Measurements from ENCODE around the gene DOCK9. TPM values are rescaled to one million over a fixed set of nuclear protein-coding genes. Genes with fewer than 3 reads are reported as not detected.

Gene DOCK9
- total and polyA plus RNA-seq, 9 of the 15 experiments (the other 6 are each of a cell fraction or from before 2014, with no cell fraction given), result 3.5 to 25.3 (median 16.7) TPM

DNA sequence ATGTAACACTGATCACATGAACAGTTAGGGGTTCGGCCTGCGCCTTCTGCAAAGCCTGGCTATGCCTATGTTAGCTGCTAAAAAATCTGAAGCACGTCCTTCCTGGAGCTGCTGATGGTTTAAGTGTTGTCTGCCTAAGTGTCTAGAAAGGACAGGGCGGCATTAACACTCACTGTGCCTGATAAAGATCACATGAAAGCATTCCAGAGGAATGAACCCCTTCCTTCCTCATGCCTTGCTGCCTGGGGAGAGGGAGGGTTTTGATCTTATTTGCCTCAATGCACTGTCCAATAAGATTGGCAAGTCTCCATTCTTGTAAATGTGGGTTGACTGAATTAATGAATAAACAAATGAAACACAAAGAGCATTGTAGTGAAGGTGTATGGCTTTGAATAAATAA is 5.2 kb downstream of the DOCK9 start:
- POLR2A ChIA-PET, result no interaction called here
- DNase-seq (ENCODE audit: extremely low read depth in 1 of 4, low spot score in 3 of 4) (no peak), ATAC-seq (no peak), FAIRE-seq (no peak)
- Histone ChIP-seq H3K79me2 (ENCODE audit: control insufficient read depth, insufficient read depth, low read length) (peaks cover 22% of the 10 kb centered on the region; the same call in 2 of the 3 replicates), H3K27me3 (ENCODE audit: control insufficient read depth in 2 of 2, insufficient read depth in 2 of 2, low read length in 2 of 2) (no peaks in the 10 kb centered on the region), H4K20me1 (replicated peaks; ENCODE audit: control insufficient read depth, insufficient read depth, low read length) (no peaks in the 10 kb centered on the region), H3K9me1 (ENCODE audit: control insufficient read depth, insufficient read depth, low read length) (peaks cover 3% of the 10 kb centered on the region), H3K27ac (ENCODE audit: extremely low read depth, low read depth, low read length) (no peak overlapping the region; the same call in 2 of the 3 replicates), H3K36me3 (ENCODE audit: control insufficient read depth, insufficient read depth, low read length) (no peaks in the 10 kb centered on the region), H3K4me2 (ENCODE audit: insufficient read depth, low read length) (no peak overlapping the region), H2AFZ (ENCODE audit: low read depth, low read length) (no peak overlapping the region), H3K9ac (ENCODE audit: insufficient read depth in 1 of 2, low read depth in 2 of 2, low read length in 2 of 2) (no peak overlapping the region), H3K4me1 (replicated peaks in 1 of 2; ENCODE audit: control insufficient read depth in 2 of 2, insufficient read depth in 2 of 2, low read length in 2 of 2) (peaks cover 17 to 41% of the 10 kb centered on the region in 2 experiments), H3K4me3 (no peak overlapping the region), H3K9me3 (replicated peaks; ENCODE audit: control insufficient read depth, insufficient read depth, low read depth, low read length) (no peaks in the 10 kb centered on the region)
- in situ Hi-C loops (cut with MboI), result no loop called here
- intact Hi-C loops (cut with micrococcal nuclease), result no loop called here
- WGBS (ENCODE audit: insufficient coverage, low coverage, missing lambda C conversion rate), result 64% methylated on average over 4 of the region's 4 CpGs
- no TSS peak for BruUV-seq (replicated peaks)
- CTCF ChIA-PET (ENCODE audit: low intra/inter-chr PET ratio), result no interaction called here
- TF ChIP-seq, protein P1, sequence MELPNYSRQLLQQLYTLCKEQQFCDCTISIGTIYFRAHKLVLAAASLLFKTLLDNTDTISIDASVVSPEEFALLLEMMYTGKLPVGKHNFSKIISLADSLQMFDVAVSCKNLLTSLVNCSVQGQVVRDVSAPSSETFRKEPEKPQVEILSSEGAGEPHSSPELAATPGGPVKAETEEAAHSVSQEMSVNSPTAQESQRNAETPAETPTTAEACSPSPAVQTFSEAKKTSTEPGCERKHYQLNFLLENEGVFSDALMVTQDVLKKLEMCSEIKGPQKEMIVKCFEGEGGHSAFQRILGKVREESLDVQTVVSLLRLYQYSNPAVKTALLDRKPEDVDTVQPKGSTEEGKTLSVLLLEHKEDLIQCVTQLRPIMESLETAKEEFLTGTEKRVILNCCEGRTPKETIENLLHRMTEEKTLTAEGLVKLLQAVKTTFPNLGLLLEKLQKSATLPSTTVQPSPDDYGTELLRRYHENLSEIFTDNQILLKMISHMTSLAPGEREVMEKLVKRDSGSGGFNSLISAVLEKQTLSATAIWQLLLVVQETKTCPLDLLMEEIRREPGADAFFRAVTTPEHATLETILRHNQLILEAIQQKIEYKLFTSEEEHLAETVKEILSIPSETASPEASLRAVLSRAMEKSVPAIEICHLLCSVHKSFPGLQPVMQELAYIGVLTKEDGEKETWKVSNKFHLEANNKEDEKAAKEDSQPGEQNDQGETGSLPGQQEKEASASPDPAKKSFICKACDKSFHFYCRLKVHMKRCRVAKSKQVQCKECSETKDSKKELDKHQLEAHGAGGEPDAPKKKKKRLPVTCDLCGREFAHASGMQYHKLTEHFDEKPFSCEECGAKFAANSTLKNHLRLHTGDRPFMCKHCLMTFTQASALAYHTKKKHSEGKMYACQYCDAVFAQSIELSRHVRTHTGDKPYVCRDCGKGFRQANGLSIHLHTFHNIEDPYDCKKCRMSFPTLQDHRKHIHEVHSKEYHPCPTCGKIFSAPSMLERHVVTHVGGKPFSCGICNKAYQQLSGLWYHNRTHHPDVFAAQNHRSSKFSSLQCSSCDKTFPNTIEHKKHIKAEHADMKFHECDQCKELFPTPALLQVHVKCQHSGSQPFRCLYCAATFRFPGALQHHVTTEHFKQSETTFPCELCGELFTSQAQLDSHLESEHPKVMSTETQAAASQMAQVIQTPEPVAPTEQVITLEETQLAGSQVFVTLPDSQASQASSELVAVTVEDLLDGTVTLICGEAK (IDR thresholded peaks at IDR 0.05), result no peak
- TF ChIP-seq, protein P1 (CRISPR knock-in tag; IDR thresholded peaks at IDR 0.05), result no peak
- no peak for TF ChIP-seq GTF2E2 (tag; IDR thresholded peaks at IDR 0.05)
- TF ChIP-seq RHOXF2B (CRISPR knock-in tag; conservative IDR thresholded peaks at IDR 0.05), result no peak
- TF ChIP-seq GABPA (tag; conservative IDR thresholded peaks at IDR 0.05; ENCODE audit: low read depth), result no peak
- TF ChIP-seq, protein P2, sequence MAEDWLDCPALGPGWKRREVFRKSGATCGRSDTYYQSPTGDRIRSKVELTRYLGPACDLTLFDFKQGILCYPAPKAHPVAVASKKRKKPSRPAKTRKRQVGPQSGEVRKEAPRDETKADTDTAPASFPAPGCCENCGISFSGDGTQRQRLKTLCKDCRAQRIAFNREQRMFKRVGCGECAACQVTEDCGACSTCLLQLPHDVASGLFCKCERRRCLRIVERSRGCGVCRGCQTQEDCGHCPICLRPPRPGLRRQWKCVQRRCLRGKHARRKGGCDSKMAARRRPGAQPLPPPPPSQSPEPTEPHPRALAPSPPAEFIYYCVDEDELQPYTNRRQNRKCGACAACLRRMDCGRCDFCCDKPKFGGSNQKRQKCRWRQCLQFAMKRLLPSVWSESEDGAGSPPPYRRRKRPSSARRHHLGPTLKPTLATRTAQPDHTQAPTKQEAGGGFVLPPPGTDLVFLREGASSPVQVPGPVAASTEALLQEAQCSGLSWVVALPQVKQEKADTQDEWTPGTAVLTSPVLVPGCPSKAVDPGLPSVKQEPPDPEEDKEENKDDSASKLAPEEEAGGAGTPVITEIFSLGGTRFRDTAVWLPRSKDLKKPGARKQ (CRISPR knock-in tag; IDR thresholded peaks at IDR 0.05), result no peak
- no peak for TF ChIP-seq PHF21A (IDR thresholded peaks at IDR 0.05; ENCODE audit: borderline replicate concordance, low read depth)
- no peak for TF ChIP-seq CREM (IDR thresholded peaks at IDR 0.05; ENCODE audit: low read depth)
- no peak for TF ChIP-seq ZNF224 (CRISPR knock-in tag; IDR thresholded peaks at IDR 0.05)
- TF ChIP-seq ZNF12 (CRISPR knock-in tag; IDR thresholded peaks at IDR 0.05), result no peak
- no peak for TF ChIP-seq PRPF4 (IDR thresholded peaks at IDR 0.05; ENCODE audit: insufficient read depth, low read depth, low read length, poor library complexity, severe bottlenecking)
- TF ChIP-seq, protein P3, sequence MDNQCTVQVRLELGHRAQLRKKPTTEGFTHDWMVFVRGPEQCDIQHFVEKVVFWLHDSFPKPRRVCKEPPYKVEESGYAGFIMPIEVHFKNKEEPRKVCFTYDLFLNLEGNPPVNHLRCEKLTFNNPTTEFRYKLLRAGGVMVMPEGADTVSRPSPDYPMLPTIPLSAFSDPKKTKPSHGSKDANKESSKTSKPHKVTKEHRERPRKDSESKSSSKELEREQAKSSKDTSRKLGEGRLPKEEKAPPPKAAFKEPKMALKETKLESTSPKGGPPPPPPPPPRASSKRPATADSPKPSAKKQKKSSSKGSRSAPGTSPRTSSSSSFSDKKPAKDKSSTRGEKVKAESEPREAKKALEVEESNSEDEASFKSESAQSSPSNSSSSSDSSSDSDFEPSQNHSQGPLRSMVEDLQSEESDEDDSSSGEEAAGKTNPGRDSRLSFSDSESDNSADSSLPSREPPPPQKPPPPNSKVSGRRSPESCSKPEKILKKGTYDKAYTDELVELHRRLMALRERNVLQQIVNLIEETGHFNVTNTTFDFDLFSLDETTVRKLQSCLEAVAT (IDR thresholded peaks at IDR 0.05), result no peak

Measured in K562 (cell line).